HCT116 (cell line): ENCODE measurements around the gene PIP4K2B. TPM values are rescaled to one million over a fixed set of nuclear protein-coding genes. Genes with fewer than 3 reads are reported as not detected.

Experiments
- ATAC-seq: fragments of 200-7000 bp; cut with Tn5 transposase; 2 replicates; pipeline ENCODE4 v1.9.1; 2020; ENCODE audit warnings: mild to moderate bottlenecking, moderate library complexity
- BruUV-seq: library from RNA; stranded (reverse); fragments of 400-500 nt; replicated peaks from 2 replicates; lab custom pipeline; 2021; lab: Mats Ljungman, UMichigan
- CTCF ChIA-PET: fragments of 300-600 bp; sonication (Branson Sonifier 250); formaldehyde crosslinking; loops from one replicate; lab custom pipeline; 2021; ENCODE audit warnings: antibody characterized with exemption; lab: Charles Lee
- POLR2A ChIA-PET: fragments of 300-600, 350-600 bp; sonication (Branson Sonifier 250); formaldehyde crosslinking; loops from one replicate; lab custom pipeline; 2021; ENCODE audit warnings: antibody characterized with exemption; lab: Charles Lee
- RAD21 ChIA-PET, 2 experiments: fragments of 300-600 bp; sonication (Branson Sonifier 250); formaldehyde crosslinking; loops; one replicate each; lab custom pipeline; 2023; ENCODE audit warnings: low total read pairs in 2 of 2; ENCODE audit not compliant: uncharacterized antibody in 2 of 2, unreplicated experiment in 2 of 2, low non-redundant PET in 1 of 2; lab: Charles Lee
- DNase-seq: peaks from one replicate; pipeline ENCODE4 v3.0.0-alpha.2; 2010; ENCODE audit warnings: low read depth, low spot score
- H2AFZ ChIP-seq: fragments of 200-600 bp; shearing (Covaris generic), sonication (generic); 2 replicates; pipeline ENCODE4 v1.6.1; 2017; ENCODE audit warnings: low read depth, mixed run types, mixed read lengths, antibody characterized with exemption, low read length; ENCODE audit not compliant: poor library complexity, severe bottlenecking
- H3K27ac ChIP-seq: 2 replicates; pipeline ENCODE4 v1.5.1; 2012; ENCODE audit warnings: low read depth, low read length
- H3K27me3 ChIP-seq: fragments of 200-600 bp; sonication (generic); 2 replicates; pipeline ENCODE4 v1.6.1; 2016; ENCODE audit warnings: mixed run types, low read length, mixed read lengths; ENCODE audit not compliant: insufficient read depth
- H3K36me3 ChIP-seq, 2 experiments: fragments of 200-500 bp in 1 of 2; fragments of 200-600 bp in 1 of 2; sonication (Bioruptor generic) in 1 of 2; sonication (generic) in 1 of 2; 2 replicates each; pipeline versions ENCODE4 v1.5.1 to v1.6.1; 2014 to 2016; ENCODE audit warnings: low read length in 2 of 2, inconsistent platforms in 1 of 2, mixed read lengths in 1 of 2, mixed run types in 1 of 2; ENCODE audit not compliant: insufficient read depth in 2 of 2, control insufficient read depth in 1 of 2
- H3K4me1 ChIP-seq, 2 experiments: fragments of 200-600 bp in 1 of 2; sonication (generic) in 1 of 2; 2 replicates each; pipeline versions ENCODE4 v1.5.1 to v1.6.1; 2012 to 2017; ENCODE audit warnings: low read length in 2 of 2, inconsistent platforms in 1 of 2, mild to moderate bottlenecking in 1 of 2, mixed read lengths in 1 of 2, mixed run types in 1 of 2, moderate library complexity in 1 of 2; ENCODE audit not compliant: insufficient read depth in 2 of 2, control insufficient read depth in 1 of 2
- H3K4me2 ChIP-seq: fragments of 200-600 bp; sonication (generic); 2 replicates; pipeline ENCODE4 v1.6.1; 2017; ENCODE audit warnings: mixed run types, low read length, mixed read lengths
- H3K4me3 ChIP-seq, 2 experiments: fragments of 200-600 bp in 1 of 2; sonication (generic) in 1 of 2; replicated peaks in 1 of 2; 2 replicates each; pipeline ENCODE4 v1.5.1; 2011 to 2016; ENCODE audit warnings: low read length in 2 of 2, control low read depth in 1 of 2, low read depth in 1 of 2, mild to moderate bottlenecking in 1 of 2, mixed read lengths in 1 of 2, mixed run types in 1 of 2
- H3K79me2 ChIP-seq: fragments of 200-600 bp; sonication (generic); 2 replicates; pipeline ENCODE4 v1.6.1; 2017; ENCODE audit warnings: mild to moderate bottlenecking, mixed run types, low read length, moderate library complexity, mixed read lengths; ENCODE audit not compliant: insufficient read depth
- H3K9ac ChIP-seq: fragments of 200-600 bp; sonication (generic); 2 replicates; pipeline ENCODE4 v1.6.1; 2016; ENCODE audit warnings: low read length, mixed read lengths
- H3K9me2 ChIP-seq: fragments of 200-600 bp; sonication (generic), shearing (Covaris generic); 2 replicates; pipeline ENCODE4 v1.6.1; 2017; ENCODE audit warnings: mixed run types, mild to moderate bottlenecking, moderate library complexity; ENCODE audit not compliant: insufficient read depth
- H3K9me3 ChIP-seq, 2 experiments: fragments of 200-500 bp in 1 of 2; fragments of 200-600 bp in 1 of 2; sonication (Bioruptor generic) in 1 of 2; sonication (generic) in 1 of 2; 2 replicates each; pipeline ENCODE4 v1.6.1; 2014 to 2017; ENCODE audit warnings: low read length in 2 of 2, mixed read lengths in 2 of 2, inconsistent platforms in 1 of 2, low read depth in 1 of 2, mild to moderate bottlenecking in 1 of 2, mixed run types in 1 of 2, moderate library complexity in 1 of 2; ENCODE audit not compliant: control insufficient read depth in 1 of 2, insufficient read depth in 1 of 2
- H4K20me1 ChIP-seq: fragments of 200-600 bp; sonication (generic), shearing (Covaris generic); 2 replicates; pipeline ENCODE4 v1.6.1; 2017; ENCODE audit warnings: mixed run types, mild to moderate bottlenecking, moderate library complexity; ENCODE audit not compliant: insufficient read depth
- CBX3 ChIP-seq: IDR thresholded peaks from 2 replicates; pipeline ENCODE4 v1.6.1; 2012; ENCODE audit warnings: low read depth
- CEBPB ChIP-seq: IDR thresholded peaks from 2 replicates; pipeline ENCODE4 v1.6.1; 2012; ENCODE audit warnings: low read depth
- EGR1 ChIP-seq: IDR thresholded peaks from 2 replicates; pipeline ENCODE4 v1.6.1; 2012; ENCODE audit warnings: low read depth
- FOSL1 ChIP-seq: IDR thresholded peaks from 2 replicates; pipeline ENCODE4 v1.6.1; 2012; ENCODE audit warnings: low read depth
- POLR2AphosphoS5 ChIP-seq: IDR thresholded peaks from 2 replicates; pipeline ENCODE4 v1.6.1; 2011; ENCODE audit warnings: mild to moderate bottlenecking, low read depth, low read length, moderate library complexity
- RAD21 ChIP-seq: IDR thresholded peaks from 2 replicates; pipeline ENCODE4 v1.6.1; 2012; ENCODE audit warnings: low read depth, mild to moderate bottlenecking
- SP1 ChIP-seq: IDR thresholded peaks from 2 replicates; pipeline ENCODE4 v1.6.1; 2012; ENCODE audit warnings: low read depth
- SRF ChIP-seq: IDR thresholded peaks from 2 replicates; pipeline ENCODE4 v1.6.1; 2012; ENCODE audit warnings: low read depth
- YY1 ChIP-seq: IDR thresholded peaks from 2 replicates; pipeline ENCODE4 v1.6.1; 2011; ENCODE audit warnings: low read length, low read depth, moderate library complexity, mild to moderate bottlenecking; ENCODE audit not compliant: insufficient replicate concordance; ENCODE audit errors: extremely low read depth
- ZNF274 ChIP-seq: fragments of 200-500 bp; sonication (Bioruptor generic); IDR thresholded peaks from 2 replicates; pipeline ENCODE4 v1.6.1; 2014; ENCODE audit warnings: mild to moderate bottlenecking, low read depth, low read length, inconsistent platforms
- intact Hi-C: fragments of 100-400 bp; cut with micrococcal nuclease; formaldehyde crosslinking; loops from 2 replicates; pipeline ENCODE4 v1.10.0; 2022
- total RNA-seq: library from RNA; stranded (reverse); gene quantifications from one replicate; pipeline ENCODE4 v1.2.1, GENCODE V29; 2021; ENCODE audit not compliant: unreplicated experiment
- TF ChIP-seq, protein P1 (sequence below): IDR thresholded peaks from 2 replicates; pipeline ENCODE4 v1.6.1; 2012
- TF ChIP-seq, protein P2 (sequence below): IDR thresholded peaks from 2 replicates; pipeline ENCODE4 v1.6.1; 2012
- TF ChIP-seq, protein P3 (sequence below), 3 experiments: fragments of 200-600 bp in 1 of 3; sonication (generic) in 1 of 3; IDR thresholded peaks in 2 of 3; conservative IDR thresholded peaks in 1 of 3; 2 replicates each; pipeline ENCODE4 v1.5.1; 2012 to 2017; ENCODE audit warnings: low read depth in 2 of 3, low read length in 2 of 3, antibody characterized with exemption in 1 of 3, borderline replicate concordance in 1 of 3, control low read depth in 1 of 3, mild to moderate bottlenecking in 1 of 3, mixed read lengths in 1 of 3, mixed run types in 1 of 3, moderate library complexity in 1 of 3; ENCODE audit not compliant: insufficient read depth in 1 of 3
- TF ChIP-seq, protein P4 (sequence below): IDR thresholded peaks from 2 replicates; pipeline ENCODE4 v1.6.1; 2012; ENCODE audit warnings: low read depth

PIP4K2B gene
- total RNA-seq, 1 experiment from 2014 or later: 40.3 TPM

DNA sequence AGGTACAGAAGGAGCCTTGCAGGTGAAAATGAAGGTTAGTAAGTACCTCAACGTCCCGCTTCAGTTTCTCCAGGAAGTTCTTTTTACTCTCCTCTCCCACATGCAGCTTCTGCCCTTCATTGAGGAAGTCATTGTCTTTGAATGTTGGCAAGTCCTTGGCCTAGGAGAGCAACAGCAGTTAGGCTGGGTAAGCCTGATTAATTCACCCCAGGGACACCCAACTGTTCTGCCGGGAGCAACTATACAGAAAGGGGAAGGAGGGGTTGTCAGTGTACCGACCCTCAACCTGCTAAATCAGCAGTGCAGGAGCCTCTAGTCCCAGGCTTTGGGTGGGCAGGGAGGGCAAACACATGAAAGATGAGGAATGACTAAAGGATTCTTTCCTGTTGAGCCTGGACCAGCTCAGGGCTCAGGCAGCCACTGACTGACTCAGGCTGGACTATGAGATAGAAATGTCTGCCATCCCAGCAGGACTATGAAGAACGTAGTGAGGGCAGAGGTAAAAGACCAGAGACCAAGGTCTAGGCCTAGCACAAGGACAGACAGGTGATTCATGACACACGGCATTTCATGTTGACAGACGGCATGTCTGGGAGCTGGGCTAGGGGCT, 21.6 kb downstream of the PIP4K2B start:
- Histone ChIP-seq H3K9me3 (no peaks in the 10 kb centered on the region), H3K27ac (no peak overlapping the region), H3K36me3 (peaks cover 46 to 50% of the 10 kb centered on the region in 2 experiments; a peak in 3 of 4 replicates), H3K4me3 (no peak overlapping the region), H2AFZ (no peak overlapping the region), H3K4me2 (no peak overlapping the region), H3K9me2 (no peaks in the 10 kb centered on the region), H3K79me2 (no peaks in the 10 kb centered on the region), H3K9ac (no peak overlapping the region)
- intact Hi-C loops: no loop called here
- ChIA-PET CTCF (interaction anchor here (0.9 kb wide), 1 partner anchor 395 kb away, joined by 3 read pairs; no protein-coding TSS in a partner anchor), RAD21 (no interaction called here), POLR2A (no interaction called here)
- DNase-seq: no peak
- TF ChIP-seq SP1: no peak
- TF ChIP-seq, protein P1, sequence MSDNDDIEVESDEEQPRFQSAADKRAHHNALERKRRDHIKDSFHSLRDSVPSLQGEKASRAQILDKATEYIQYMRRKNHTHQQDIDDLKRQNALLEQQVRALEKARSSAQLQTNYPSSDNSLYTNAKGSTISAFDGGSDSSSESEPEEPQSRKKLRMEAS: no peak
- no peak for TF ChIP-seq ZNF274
- TF ChIP-seq, all 23 proteins: peak for 0
- Histone ChIP-seq H4K20me1 (no peaks in the 10 kb centered on the region), H3K27me3 (no peaks in the 10 kb centered on the region), H3K4me1 (no peaks in the 10 kb centered on the region)
- no peak for ATAC-seq
- no TSS peak for BruUV-seq

DNA sequence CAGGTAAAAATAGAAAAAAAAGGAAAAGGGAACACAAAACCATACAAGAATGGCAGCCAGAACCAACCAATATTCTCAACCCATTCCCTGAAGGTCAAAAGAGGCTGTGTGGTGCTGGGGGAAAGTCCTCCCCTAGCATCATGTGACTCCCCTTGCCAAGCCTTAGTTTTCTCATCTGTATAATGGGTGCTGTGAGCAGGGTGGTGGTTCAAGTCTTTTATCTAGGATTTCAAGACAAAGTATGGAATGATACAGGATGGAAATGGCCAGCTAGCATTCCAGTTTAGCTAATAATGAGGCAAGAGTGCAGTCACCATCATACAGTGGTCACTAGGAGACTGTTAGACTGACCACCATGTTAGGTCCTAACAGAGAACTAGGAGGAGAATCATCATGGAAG, 26.1 kb downstream of the PIP4K2B start:
- POLR2A ChIA-PET: no interaction called here
- Histone ChIP-seq H3K9ac (no peak overlapping the region), H3K79me2 (no peaks in the 10 kb centered on the region), H3K27me3 (no peaks in the 10 kb centered on the region), H3K9me3 (no peaks in the 10 kb centered on the region), H3K4me3 (no peak overlapping the region), H4K20me1 (no peaks in the 10 kb centered on the region), H3K4me2 (no peak overlapping the region), H3K9me2 (no peaks in the 10 kb centered on the region), H3K4me1 (no peaks in the 10 kb centered on the region), H3K36me3 (peaks cover 35 to 40% of the 10 kb centered on the region in 2 experiments; a peak in 3 of 4 replicates), H3K27ac (no peak overlapping the region), H2AFZ (no peak overlapping the region)
- DNase-seq (no peak), ATAC-seq (no peak)
- CTCF ChIA-PET: no interaction called here
- BruUV-seq: no TSS peak
- RAD21 ChIA-PET: no interaction called here
- intact Hi-C loops: no loop called here
- TF ChIP-seq SRF: no peak
- no peak for TF ChIP-seq RAD21
- TF ChIP-seq, protein P2, sequence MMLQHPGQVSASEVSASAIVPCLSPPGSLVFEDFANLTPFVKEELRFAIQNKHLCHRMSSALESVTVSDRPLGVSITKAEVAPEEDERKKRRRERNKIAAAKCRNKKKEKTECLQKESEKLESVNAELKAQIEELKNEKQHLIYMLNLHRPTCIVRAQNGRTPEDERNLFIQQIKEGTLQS: no peak
- TF ChIP-seq, protein P1: no peak
- TF ChIP-seq, protein P3, sequence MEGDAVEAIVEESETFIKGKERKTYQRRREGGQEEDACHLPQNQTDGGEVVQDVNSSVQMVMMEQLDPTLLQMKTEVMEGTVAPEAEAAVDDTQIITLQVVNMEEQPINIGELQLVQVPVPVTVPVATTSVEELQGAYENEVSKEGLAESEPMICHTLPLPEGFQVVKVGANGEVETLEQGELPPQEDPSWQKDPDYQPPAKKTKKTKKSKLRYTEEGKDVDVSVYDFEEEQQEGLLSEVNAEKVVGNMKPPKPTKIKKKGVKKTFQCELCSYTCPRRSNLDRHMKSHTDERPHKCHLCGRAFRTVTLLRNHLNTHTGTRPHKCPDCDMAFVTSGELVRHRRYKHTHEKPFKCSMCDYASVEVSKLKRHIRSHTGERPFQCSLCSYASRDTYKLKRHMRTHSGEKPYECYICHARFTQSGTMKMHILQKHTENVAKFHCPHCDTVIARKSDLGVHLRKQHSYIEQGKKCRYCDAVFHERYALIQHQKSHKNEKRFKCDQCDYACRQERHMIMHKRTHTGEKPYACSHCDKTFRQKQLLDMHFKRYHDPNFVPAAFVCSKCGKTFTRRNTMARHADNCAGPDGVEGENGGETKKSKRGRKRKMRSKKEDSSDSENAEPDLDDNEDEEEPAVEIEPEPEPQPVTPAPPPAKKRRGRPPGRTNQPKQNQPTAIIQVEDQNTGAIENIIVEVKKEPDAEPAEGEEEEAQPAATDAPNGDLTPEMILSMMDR (IDR thresholded peaks at IDR 0.05 in 2 of 3, conservative IDR thresholded peaks at IDR 0.05 in 1 of 3; ENCODE audit: borderline replicate concordance in 1 of 3, insufficient read depth in 1 of 3, low read depth in 2 of 3, low read length in 2 of 3): no peak
- no peak for TF ChIP-seq FOSL1
- TF ChIP-seq CEBPB: no peak
- no peak for TF ChIP-seq CBX3
- no peak for TF ChIP-seq YY1
- no peak for TF ChIP-seq EGR1
- TF ChIP-seq, protein P4, sequence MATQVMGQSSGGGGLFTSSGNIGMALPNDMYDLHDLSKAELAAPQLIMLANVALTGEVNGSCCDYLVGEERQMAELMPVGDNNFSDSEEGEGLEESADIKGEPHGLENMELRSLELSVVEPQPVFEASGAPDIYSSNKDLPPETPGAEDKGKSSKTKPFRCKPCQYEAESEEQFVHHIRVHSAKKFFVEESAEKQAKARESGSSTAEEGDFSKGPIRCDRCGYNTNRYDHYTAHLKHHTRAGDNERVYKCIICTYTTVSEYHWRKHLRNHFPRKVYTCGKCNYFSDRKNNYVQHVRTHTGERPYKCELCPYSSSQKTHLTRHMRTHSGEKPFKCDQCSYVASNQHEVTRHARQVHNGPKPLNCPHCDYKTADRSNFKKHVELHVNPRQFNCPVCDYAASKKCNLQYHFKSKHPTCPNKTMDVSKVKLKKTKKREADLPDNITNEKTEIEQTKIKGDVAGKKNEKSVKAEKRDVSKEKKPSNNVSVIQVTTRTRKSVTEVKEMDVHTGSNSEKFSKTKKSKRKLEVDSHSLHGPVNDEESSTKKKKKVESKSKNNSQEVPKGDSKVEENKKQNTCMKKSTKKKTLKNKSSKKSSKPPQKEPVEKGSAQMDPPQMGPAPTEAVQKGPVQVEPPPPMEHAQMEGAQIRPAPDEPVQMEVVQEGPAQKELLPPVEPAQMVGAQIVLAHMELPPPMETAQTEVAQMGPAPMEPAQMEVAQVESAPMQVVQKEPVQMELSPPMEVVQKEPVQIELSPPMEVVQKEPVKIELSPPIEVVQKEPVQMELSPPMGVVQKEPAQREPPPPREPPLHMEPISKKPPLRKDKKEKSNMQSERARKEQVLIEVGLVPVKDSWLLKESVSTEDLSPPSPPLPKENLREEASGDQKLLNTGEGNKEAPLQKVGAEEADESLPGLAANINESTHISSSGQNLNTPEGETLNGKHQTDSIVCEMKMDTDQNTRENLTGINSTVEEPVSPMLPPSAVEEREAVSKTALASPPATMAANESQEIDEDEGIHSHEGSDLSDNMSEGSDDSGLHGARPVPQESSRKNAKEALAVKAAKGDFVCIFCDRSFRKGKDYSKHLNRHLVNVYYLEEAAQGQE: no peak
- no peak for TF ChIP-seq POLR2AphosphoS5
